Lower leg skin (tissue), 4 donors: ENCODE data around the gene SRD5A1. TPM values are rescaled to one million over a fixed set of nuclear protein-coding genes. Genes with fewer than 3 reads are reported as not detected.

Experiments used
- DNase-seq, 2 donors: peaks; one replicate each; pipeline ENCODE4 v3.0.0-alpha.2; 2019; ENCODE audit warnings: low spot score in 2 of 2
- H3K4me3 ChIP-seq: fragments of 200-600 bp; sonication (generic); 2 replicates; pipeline ENCODE4 v1.5.1; 2017; ENCODE audit warnings: mild to moderate bottlenecking, low read depth; ENCODE audit not compliant: poor library complexity, severe bottlenecking
- CTCF ChIP-seq, 3 donors: fragments of 450-650 bp; IDR thresholded peaks; one replicate each; pipeline ENCODE4 v1.5.1; 2016; ENCODE audit warnings: antibody characterized with exemption in 3 of 3, mild to moderate bottlenecking in 3 of 3, moderate library complexity in 2 of 3
- POLR2A ChIP-seq, 2 donors: fragments of 450-650 bp; IDR thresholded peaks; one replicate each; pipeline ENCODE4 v1.6.1; 2016 to 2017; ENCODE audit warnings: antibody characterized with exemption in 2 of 2, mild to moderate bottlenecking in 1 of 2, moderate library complexity in 1 of 2
- WGBS, 2 donors: methylation state at CpG; one replicate each; pipeline ENCODE4 v1.1.5; 2018; 5-methylcytosine and 5-hydroxymethylcytosine counted together
- intact Hi-C: fragments of 100-400 bp; cut with DNase I; formaldehyde crosslinking; loops from one replicate; pipeline ENCODE4 v1.15.0; 2023; ENCODE audit warnings: low total_unique reads
- total RNA-seq, 4 donors: library from RNA; depleted of rRNA; stranded (reverse); fragments of >200 nt; gene quantifications; one replicate each; pipeline ENCODE4 v1.1.0, GENCODE V29; 2016

The SRD5A1 gene
- total RNA-seq, 4 donors from 2014 or later, result 83.1 to 155 (median 98.4) TPM

GRCh38 chr5:6632324-6632887 is 834 bp upstream of the SRD5A1 start:
- no peak for TF ChIP-seq CTCF (IDR thresholded peaks at IDR 0.05)
- no peak for TF ChIP-seq POLR2A (IDR thresholded peaks at IDR 0.05)
- DNase-seq, result peak in 1 of 2 donors; percentile 87
- H3K4me3 ChIP-seq, result peak overlapping the region; percentile 73
- intact Hi-C loops, result no loop called here
- WGBS, 2 donors, result 0% methylated on average over 17 to 33 of the region's 33 CpGs

GRCh38 chr5:6633469-6634245 is 417 bp downstream of the SRD5A1 start:
- intact Hi-C loops, result no loop called here
- peak in 1 of 2 donors; percentile 90 for DNase-seq
- TF ChIP-seq POLR2A (IDR thresholded peaks at IDR 0.05) (no peak), CTCF (IDR thresholded peaks at IDR 0.05) (no peak)
- 1% methylated on average over 26 to 36 of the region's 75 CpGs for WGBS, 2 donors
- peak overlapping the region; percentile 74 for H3K4me3 ChIP-seq

GRCh38 chr5:6634306-6634705 is 1.1 kb downstream of the SRD5A1 start:
- intact Hi-C loops, result no loop called here
- TF ChIP-seq POLR2A (IDR thresholded peaks at IDR 0.05), result no peak
- TF ChIP-seq CTCF (IDR thresholded peaks at IDR 0.05), result no peak
- no peak for DNase-seq
- no peak overlapping the region for H3K4me3 ChIP-seq
- 9 to 10% methylated on average over 6 of the region's 6 CpGs for WGBS, 2 donors

GRCh38 chr5:6634788-6635430 is 1.7 kb downstream of the SRD5A1 start:
- DNase-seq, result no peak
- H3K4me3 ChIP-seq, result no peak overlapping the region
- intact Hi-C loops, result loop anchor here (5.0 kb wide), 1 partner anchor 72 kb away; no protein-coding TSS in a partner anchor
- TF ChIP-seq POLR2A (IDR thresholded peaks at IDR 0.05) (no peak), CTCF (IDR thresholded peaks at IDR 0.05) (no peak)
- WGBS, 2 donors, result 47 to 53% methylated on average over 5 of the region's 5 CpGs

- H3K4me3 ChIP-seq, result no peak overlapping the region
- WGBS, 2 donors, result 45 to 50% methylated on average over 5 of the region's 5 CpGs
- DNase-seq, result peak in 1 of 2 donors; percentile 47
- intact Hi-C loops, result loop anchor here (5.0 kb wide), 1 partner anchor 71 kb away; no protein-coding TSS in a partner anchor
- TF ChIP-seq CTCF (IDR thresholded peaks at IDR 0.05), result no peak
- no peak for TF ChIP-seq POLR2A (IDR thresholded peaks at IDR 0.05)
Measured at GRCh38 chr5:6636293-6636692, 3.1 kb downstream of the SRD5A1 start.
